ENCODE data around the gene LIPM. TPM values are rescaled to one million over a fixed set of nuclear protein-coding genes. Genes with fewer than 3 reads are reported as not detected.

The LIPM gene
- total and polyA plus RNA-seq, 4 donors, result not detected

- no peak for ATAC-seq (ENCODE audit: low FRiP score)
- Histone ChIP-seq H3K4me1 (ENCODE audit: control insufficient read depth in 1 of 2, insufficient read depth in 2 of 2, low read length in 2 of 2) (no peaks in the 10 kb centered on the region), H3K36me3 (ENCODE audit: control insufficient read depth in 1 of 2, insufficient read depth in 2 of 2, low read length in 1 of 2) (no peaks in the 10 kb centered on the region), H3K27me3 (ENCODE audit: control insufficient read depth in 1 of 2, insufficient read depth in 2 of 2, low read length in 1 of 2) (no peaks in the 10 kb centered on the region), H3K9me3 (ENCODE audit: control insufficient read depth, low read length) (no peaks in the 10 kb centered on the region), H3K27ac (ENCODE audit: low read depth in 1 of 2, low read length in 2 of 2) (no peak overlapping the region), H3K4me3 (ENCODE audit: low read length in 2 of 2) (no peak overlapping the region)
- WGBS, 2 donors, result 85 to 86% methylated on average over 1 of the region's 1 CpG
- no peak for DNase-seq
- intact Hi-C loops (cut with DNase I), result no loop called here
Observed at GRCh38 chr10:88765816-88766215, 36.7 kb upstream of the LIPM start.

DNA sequence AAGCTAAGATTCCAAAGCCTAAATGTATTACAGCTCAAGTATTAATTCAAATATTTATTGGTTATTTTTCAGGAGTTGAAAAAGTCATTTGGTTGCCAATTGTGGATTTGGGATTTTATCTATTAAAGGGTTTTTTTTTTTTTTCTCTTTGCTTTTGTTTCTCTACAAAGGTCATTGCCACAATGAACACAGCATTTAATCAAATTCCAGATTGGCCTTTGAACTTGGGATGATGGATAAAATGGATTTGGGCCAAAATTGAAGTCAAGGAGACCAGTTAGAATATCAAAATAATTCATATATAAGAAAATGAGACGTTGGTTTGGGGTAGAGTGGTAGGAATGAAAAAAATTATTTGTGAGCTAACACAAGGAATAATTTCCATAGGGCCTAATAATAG is 33.1 kb upstream of the LIPM start:
- H3K9me3 ChIP-seq (ENCODE audit: control insufficient read depth, low read length), result no peaks in the 10 kb centered on the region
- no peaks in the 10 kb centered on the region for H3K27me3 ChIP-seq (ENCODE audit: control insufficient read depth in 1 of 2, insufficient read depth in 2 of 2, low read length in 1 of 2)
- no peaks in the 10 kb centered on the region for H3K4me1 ChIP-seq (ENCODE audit: control insufficient read depth in 1 of 2, insufficient read depth in 2 of 2, low read length in 2 of 2)
- no peaks in the 10 kb centered on the region for H3K36me3 ChIP-seq (ENCODE audit: control insufficient read depth in 1 of 2, insufficient read depth in 2 of 2, low read length in 1 of 2)
- H3K27ac ChIP-seq (ENCODE audit: low read depth in 1 of 2, low read length in 2 of 2), result no peak overlapping the region
- ATAC-seq (ENCODE audit: low FRiP score) (no peak), DNase-seq (no peak)
- 18 to 31% methylated on average over 1 of the region's 1 CpG for WGBS, 2 donors
- H3K4me3 ChIP-seq (ENCODE audit: low read length in 2 of 2), result no peak overlapping the region
- intact Hi-C loops (cut with DNase I), result no loop called here

- Histone ChIP-seq H3K27ac (ENCODE audit: low read depth in 1 of 2, low read length in 2 of 2) (no peak overlapping the region), H3K4me3 (ENCODE audit: low read length in 2 of 2) (no peak overlapping the region), H3K36me3 (ENCODE audit: control insufficient read depth in 1 of 2, insufficient read depth in 2 of 2, low read length in 1 of 2) (no peaks in the 10 kb centered on the region), H3K9me3 (ENCODE audit: control insufficient read depth, low read length) (no peaks in the 10 kb centered on the region), H3K27me3 (ENCODE audit: control insufficient read depth in 1 of 2, insufficient read depth in 2 of 2, low read length in 1 of 2) (no peaks in the 10 kb centered on the region), H3K4me1 (ENCODE audit: control insufficient read depth in 1 of 2, insufficient read depth in 2 of 2, low read length in 2 of 2) (no peaks in the 10 kb centered on the region)
- DNase-seq (no peak), ATAC-seq (ENCODE audit: low FRiP score) (no peak)
- WGBS, 2 donors, result 55 to 58% methylated on average over 2 of the region's 2 CpGs
- intact Hi-C loops (cut with DNase I), result no loop called here
Observed at GRCh38 chr10:88781206-88781605, 21.3 kb upstream of the LIPM start.

DNA sequence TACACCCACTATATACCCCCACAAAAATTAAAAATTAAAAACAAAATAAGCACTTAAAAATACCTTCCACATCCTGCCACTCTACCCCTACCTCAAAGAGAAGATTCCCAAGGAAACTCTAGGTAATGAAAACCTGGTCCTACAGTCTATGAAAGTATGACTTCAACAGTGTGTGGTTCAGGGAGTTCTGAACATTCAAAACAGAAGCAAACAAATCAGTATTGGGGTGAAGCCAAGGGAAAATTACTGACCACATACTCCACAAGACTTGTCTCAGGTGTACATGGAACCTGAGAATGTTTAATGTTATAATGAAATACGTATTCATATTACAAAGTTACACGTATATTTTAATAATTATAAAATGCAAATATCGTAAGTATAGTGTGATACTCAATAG is 20.3 kb upstream of the LIPM start:
- Histone ChIP-seq H3K4me3 (ENCODE audit: low read length in 2 of 2) (no peak overlapping the region), H3K27me3 (ENCODE audit: control insufficient read depth in 1 of 2, insufficient read depth in 2 of 2, low read length in 1 of 2) (no peaks in the 10 kb centered on the region), H3K9me3 (ENCODE audit: control insufficient read depth, low read length) (no peaks in the 10 kb centered on the region), H3K27ac (ENCODE audit: low read depth in 1 of 2, low read length in 2 of 2) (no peak overlapping the region), H3K4me1 (ENCODE audit: control insufficient read depth in 1 of 2, insufficient read depth in 2 of 2, low read length in 2 of 2) (no peaks in the 10 kb centered on the region), H3K36me3 (ENCODE audit: control insufficient read depth in 1 of 2, insufficient read depth in 2 of 2, low read length in 1 of 2) (no peaks in the 10 kb centered on the region)
- DNase-seq (no peak), ATAC-seq (ENCODE audit: low FRiP score) (no peak)
- intact Hi-C loops (cut with DNase I), result no loop called here
- 88 to 91% methylated on average over 3 of the region's 3 CpGs for WGBS, 2 donors

DNA sequence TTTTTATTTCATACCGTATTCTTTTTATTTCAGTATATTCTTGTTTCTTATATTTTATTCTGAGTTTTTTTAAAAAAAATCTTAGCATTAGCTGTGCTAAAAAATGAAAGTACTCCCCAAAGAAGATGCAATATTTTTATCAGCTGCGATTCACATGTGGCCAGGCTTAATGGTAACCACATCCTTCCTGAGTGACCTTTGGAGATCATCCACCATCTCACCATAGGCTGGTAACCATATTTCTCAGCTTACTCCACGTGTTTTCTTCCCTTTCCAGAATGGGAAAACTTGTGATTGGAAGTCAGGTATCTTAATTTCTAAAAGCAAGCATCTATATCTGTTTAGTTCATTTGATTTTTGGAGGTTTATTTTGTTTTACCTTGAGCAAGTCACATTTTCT is 18.8 kb upstream of the LIPM start:
- ATAC-seq (ENCODE audit: low FRiP score) (no peak), DNase-seq (no peak)
- H3K4me3 ChIP-seq (ENCODE audit: low read length in 2 of 2), result no peak overlapping the region
- H3K27ac ChIP-seq (ENCODE audit: low read depth in 1 of 2, low read length in 2 of 2), result no peak overlapping the region
- no peaks in the 10 kb centered on the region for H3K27me3 ChIP-seq (ENCODE audit: control insufficient read depth in 1 of 2, insufficient read depth in 2 of 2, low read length in 1 of 2)
- intact Hi-C loops (cut with DNase I), result no loop called here
- 72% methylated on average over 3 of the region's 3 CpGs for WGBS, 2 donors
- H3K36me3 ChIP-seq (ENCODE audit: control insufficient read depth in 1 of 2, insufficient read depth in 2 of 2, low read length in 1 of 2), result no peaks in the 10 kb centered on the region
- no peaks in the 10 kb centered on the region for H3K9me3 ChIP-seq (ENCODE audit: control insufficient read depth, low read length)
- no peaks in the 10 kb centered on the region for H3K4me1 ChIP-seq (ENCODE audit: control insufficient read depth in 1 of 2, insufficient read depth in 2 of 2, low read length in 2 of 2)

DNA sequence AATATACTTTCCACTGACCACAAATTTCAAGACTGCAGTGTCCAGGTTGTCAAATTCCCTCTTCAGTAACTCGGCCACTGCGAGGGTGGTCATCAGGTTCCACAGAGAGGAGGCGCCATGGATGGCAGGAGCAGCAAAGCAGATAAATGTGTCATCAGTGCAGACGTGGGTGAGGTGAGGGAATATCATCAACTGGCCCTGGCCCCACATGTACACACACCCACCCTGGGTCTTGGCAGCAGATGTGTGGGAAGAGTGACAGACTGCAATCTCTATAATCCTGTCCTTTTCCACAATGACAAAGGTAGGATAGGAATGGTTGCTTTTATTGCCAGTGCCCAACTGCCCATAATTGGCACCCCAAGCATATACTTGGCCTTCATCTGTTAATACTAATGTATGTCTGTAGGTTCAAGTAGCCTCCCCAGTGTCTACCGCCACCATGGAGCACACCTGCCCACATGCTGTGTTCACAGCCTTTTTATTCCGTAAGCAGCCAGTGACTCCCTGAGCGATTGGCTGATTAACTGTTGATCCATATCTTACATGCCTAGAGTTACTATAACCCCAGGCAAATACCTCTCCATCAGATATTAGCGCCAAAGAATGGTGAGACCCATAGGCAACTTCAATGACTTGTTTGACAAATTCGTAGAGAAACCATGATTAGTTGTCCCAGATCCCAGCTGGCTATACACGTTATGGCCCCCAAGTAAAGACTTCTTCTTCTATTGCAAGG is 16.3 kb upstream of the LIPM start:
- ATAC-seq (ENCODE audit: low FRiP score) (no peak), DNase-seq (no peak)
- Histone ChIP-seq H3K36me3 (ENCODE audit: control insufficient read depth in 1 of 2, insufficient read depth in 2 of 2, low read length in 1 of 2) (no peaks in the 10 kb centered on the region), H3K27ac (ENCODE audit: low read depth in 1 of 2, low read length in 2 of 2) (no peak overlapping the region), H3K9me3 (ENCODE audit: control insufficient read depth, low read length) (no peaks in the 10 kb centered on the region), H3K4me3 (ENCODE audit: low read length in 2 of 2) (no peak overlapping the region), H3K4me1 (ENCODE audit: control insufficient read depth in 1 of 2, insufficient read depth in 2 of 2, low read length in 2 of 2) (no peaks in the 10 kb centered on the region), H3K27me3 (ENCODE audit: control insufficient read depth in 1 of 2, insufficient read depth in 2 of 2, low read length in 1 of 2) (no peaks in the 10 kb centered on the region)
- intact Hi-C loops (cut with DNase I), result no loop called here
- WGBS, 2 donors, result 86 to 88% methylated on average over 10 of the region's 10 CpGs

- H3K36me3 ChIP-seq (ENCODE audit: control insufficient read depth in 1 of 2, insufficient read depth in 2 of 2, low read length in 1 of 2), result no peaks in the 10 kb centered on the region
- no peaks in the 10 kb centered on the region for H3K27me3 ChIP-seq (ENCODE audit: control insufficient read depth in 1 of 2, insufficient read depth in 2 of 2, low read length in 1 of 2)
- no peaks in the 10 kb centered on the region for H3K4me1 ChIP-seq (ENCODE audit: control insufficient read depth in 1 of 2, insufficient read depth in 2 of 2, low read length in 2 of 2)
- H3K9me3 ChIP-seq (ENCODE audit: control insufficient read depth, low read length), result no peaks in the 10 kb centered on the region
- no peak overlapping the region for H3K4me3 ChIP-seq (ENCODE audit: low read length in 2 of 2)
- DNase-seq (no peak), ATAC-seq (ENCODE audit: low FRiP score) (no peak)
- H3K27ac ChIP-seq (ENCODE audit: low read depth in 1 of 2, low read length in 2 of 2), result no peak overlapping the region
- intact Hi-C loops (cut with DNase I), result no loop called here
- 76% methylated on average over 5 of the region's 5 CpGs for WGBS, 2 donors
Observed at GRCh38 chr10:88787463-88787862, 15.1 kb upstream of the LIPM start.

GRCh38 chr10:88788924-88789323 is 13.6 kb upstream of the LIPM start:
- ATAC-seq (ENCODE audit: low FRiP score), result no peak

DNA sequence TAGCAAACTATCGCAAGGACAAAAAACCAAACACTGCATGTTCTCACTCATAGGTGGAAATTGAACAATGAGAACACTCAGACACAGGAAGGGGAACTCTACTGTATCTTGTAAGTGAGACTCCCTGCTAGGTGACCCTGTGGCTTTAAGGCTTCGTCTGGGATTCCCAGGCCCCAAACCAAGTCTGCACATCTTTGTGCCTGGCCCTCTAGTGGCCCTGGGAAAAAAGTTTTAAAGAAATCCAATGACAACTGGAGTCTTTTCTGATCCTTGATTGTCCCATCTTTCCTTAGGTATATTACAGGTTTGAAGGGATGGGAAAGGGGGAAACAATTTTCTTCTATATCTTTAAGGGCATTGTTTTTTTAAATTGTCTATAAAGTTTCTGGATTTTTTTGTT is 10.6 kb upstream of the LIPM start:
- Histone ChIP-seq H3K36me3 (ENCODE audit: control insufficient read depth in 1 of 2, insufficient read depth in 2 of 2, low read length in 1 of 2) (no peaks in the 10 kb centered on the region), H3K4me1 (ENCODE audit: control insufficient read depth in 1 of 2, insufficient read depth in 2 of 2, low read length in 2 of 2) (no peaks in the 10 kb centered on the region), H3K9me3 (ENCODE audit: control insufficient read depth, low read length) (no peaks in the 10 kb centered on the region), H3K27ac (ENCODE audit: low read depth in 1 of 2, low read length in 2 of 2) (no peak overlapping the region), H3K4me3 (ENCODE audit: low read length in 2 of 2) (no peak overlapping the region), H3K27me3 (ENCODE audit: control insufficient read depth in 1 of 2, insufficient read depth in 2 of 2, low read length in 1 of 2) (no peaks in the 10 kb centered on the region)
- intact Hi-C loops (cut with DNase I), result no loop called here
- no peak for ATAC-seq (ENCODE audit: low FRiP score)
- WGBS, 2 donors, result 60 to 62% methylated on average over 2 of the region's 2 CpGs
- DNase-seq, result no peak

More at GRCh38 chr10:88788924-88789323, 13.6 kb upstream of the LIPM start:
- intact Hi-C loops (cut with DNase I), result no loop called here
- Histone ChIP-seq H3K9me3 (ENCODE audit: control insufficient read depth, low read length) (no peaks in the 10 kb centered on the region), H3K36me3 (ENCODE audit: control insufficient read depth in 1 of 2, insufficient read depth in 2 of 2, low read length in 1 of 2) (no peaks in the 10 kb centered on the region), H3K4me1 (ENCODE audit: control insufficient read depth in 1 of 2, insufficient read depth in 2 of 2, low read length in 2 of 2) (no peaks in the 10 kb centered on the region), H3K27me3 (ENCODE audit: control insufficient read depth in 1 of 2, insufficient read depth in 2 of 2, low read length in 1 of 2) (no peaks in the 10 kb centered on the region), H3K27ac (ENCODE audit: low read depth in 1 of 2, low read length in 2 of 2) (no peak overlapping the region), H3K4me3 (ENCODE audit: low read length in 2 of 2) (no peak overlapping the region)
- DNase-seq, result no peak
